Upper lobe of right lung (tissue), 1 donor: ENCODE measurements around the gene SLC5A4. TPM values are rescaled to one million over a fixed set of nuclear protein-coding genes. Genes with fewer than 3 reads are reported as not detected.

Experiments used
- ATAC-seq: fragments of 200-7000 bp; cut with Tn5 transposase; one replicate; pipeline ENCODE4 v1.9.1; 2020; ENCODE audit warnings: mild to moderate bottlenecking, moderate library complexity
- DNase-seq: peaks from one replicate; pipeline ENCODE4 v3.0.0-alpha.2; 2020
- H3K27ac ChIP-seq: fragments of 200-600 bp; one replicate; pipeline ENCODE4 v1.8.0; 2022
- H3K27me3 ChIP-seq: fragments of 200-600 bp; one replicate; pipeline ENCODE4 v1.8.0; 2022; ENCODE audit warnings: mild to moderate bottlenecking
- H3K36me3 ChIP-seq: fragments of 200-600 bp; one replicate; pipeline ENCODE4 v1.8.0; 2022
- H3K4me1 ChIP-seq: fragments of 200-600 bp; one replicate; pipeline ENCODE4 v1.8.0; 2022
- H3K4me3 ChIP-seq: fragments of 200-600 bp; one replicate; pipeline ENCODE4 v1.8.0; 2022; ENCODE audit warnings: mild to moderate bottlenecking
- H3K9me3 ChIP-seq: fragments of 200-600 bp; one replicate; pipeline ENCODE4 v1.8.0; 2022
- CTCF ChIP-seq: fragments of 200-600 bp; IDR thresholded peaks from one replicate; pipeline ENCODE4 v1.8.0; 2022; ENCODE audit warnings: antibody characterized with exemption
- intact Hi-C: fragments of 100-400 bp; cut with DNase I; formaldehyde crosslinking; loops from one replicate; pipeline ENCODE4 v1.11.0; 2022
- total RNA-seq: library from RNA; stranded (reverse); fragmentation: NEBNext Ultra II Directional; extraction: Animal tissue kit (Norgen Biotek cat#: 25700); gene quantifications from one replicate; pipeline ENCODE4 v1.2.1, GENCODE V29; 2021
- donor health status: DM: no; HTN: yes; CAD: no; lungs with severe emphysema.

Gene SLC5A4
- total RNA-seq, 1 donor from 2014 or later = 1.6 TPM

DNA sequence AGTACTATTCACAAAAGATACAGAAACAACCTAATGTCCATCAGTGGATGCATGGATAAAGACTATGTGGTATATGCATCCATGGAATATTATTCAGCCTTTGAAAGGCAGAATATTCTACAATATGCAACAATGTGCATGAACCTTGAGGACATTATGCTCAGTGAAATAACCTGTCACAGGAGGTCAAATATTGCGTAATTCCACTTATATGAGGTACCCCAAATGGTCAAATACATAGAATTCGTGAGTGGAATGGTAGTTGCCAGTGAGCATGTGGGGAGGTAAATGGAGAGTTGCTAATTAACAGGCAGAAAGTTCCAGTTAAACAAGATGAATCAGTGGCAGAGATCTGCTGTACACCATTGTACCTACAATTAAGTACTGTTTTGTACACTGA, 3.6 kb upstream of the SLC5A4 start:
- TF ChIP-seq CTCF = no peak
- no peaks in the 10 kb centered on the region for H3K36me3 ChIP-seq
- H3K27me3 ChIP-seq = no peaks in the 10 kb centered on the region
- H3K27ac ChIP-seq = no peak overlapping the region
- H3K4me3 ChIP-seq = no peak overlapping the region
- intact Hi-C loops = no loop called here
- ATAC-seq (no peak), DNase-seq (no peak)
- no peaks in the 10 kb centered on the region for H3K9me3 ChIP-seq
- H3K4me1 ChIP-seq = no peaks in the 10 kb centered on the region

DNA sequence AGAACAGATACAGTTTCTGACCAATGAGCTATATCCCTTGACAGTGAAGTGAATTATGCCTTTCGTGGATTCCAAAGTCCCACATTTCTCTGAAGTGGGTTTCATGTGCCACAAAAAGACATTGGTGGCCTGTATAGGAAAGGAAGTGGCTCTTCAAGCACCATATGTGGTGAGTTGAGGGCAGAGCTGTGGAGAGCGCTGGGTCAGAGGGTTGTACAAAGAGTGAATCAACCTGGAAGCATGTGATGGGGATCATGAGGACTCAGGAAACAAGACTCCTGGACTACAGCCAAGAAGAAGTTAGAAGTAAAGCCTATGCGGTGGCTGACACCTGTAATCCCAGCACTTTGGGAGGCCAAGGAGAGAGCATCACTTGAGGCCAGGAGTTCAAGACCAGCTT, 579 bp upstream of the SLC5A4 start:
- Histone ChIP-seq H3K4me1 (no peaks in the 10 kb centered on the region), H3K9me3 (no peaks in the 10 kb centered on the region), H3K4me3 (no peak overlapping the region), H3K27ac (no peak overlapping the region), H3K27me3 (no peaks in the 10 kb centered on the region), H3K36me3 (no peaks in the 10 kb centered on the region)
- TF ChIP-seq CTCF = no peak
- intact Hi-C loops = no loop called here
- ATAC-seq (no peak), DNase-seq (no peak)

DNA sequence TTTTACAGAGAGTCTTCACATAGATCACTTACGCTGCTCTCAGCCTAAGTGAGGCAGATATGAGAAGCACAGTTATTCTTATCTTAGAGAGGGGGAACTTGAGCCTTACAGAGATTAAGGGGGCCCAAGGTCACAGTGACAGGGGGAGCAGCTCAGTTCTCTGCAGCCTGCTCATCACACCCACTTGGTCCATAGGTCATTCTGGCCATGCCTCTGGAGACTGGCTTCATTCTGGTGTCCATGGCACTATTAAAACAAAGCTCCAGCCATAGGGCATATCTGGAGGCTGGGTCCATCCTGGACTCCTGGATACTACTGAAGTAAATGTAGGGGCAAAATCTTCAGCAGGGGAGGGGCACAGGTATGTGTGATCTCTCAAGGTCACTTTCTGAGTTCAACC, 5.9 kb downstream of the SLC5A4 start:
- Histone ChIP-seq H3K36me3 (no peaks in the 10 kb centered on the region), H3K9me3 (no peaks in the 10 kb centered on the region), H3K4me3 (no peak overlapping the region), H3K27me3 (no peaks in the 10 kb centered on the region), H3K4me1 (no peaks in the 10 kb centered on the region), H3K27ac (no peak overlapping the region)
- intact Hi-C loops = no loop called here
- no peak for TF ChIP-seq CTCF
- no peak for ATAC-seq
- no peak for DNase-seq

- H3K36me3 ChIP-seq = no peaks in the 10 kb centered on the region
- H3K4me3 ChIP-seq = no peak overlapping the region
- H3K27me3 ChIP-seq = no peaks in the 10 kb centered on the region
- H3K4me1 ChIP-seq = no peaks in the 10 kb centered on the region
- no peak overlapping the region for H3K27ac ChIP-seq
- intact Hi-C loops = no loop called here
- ATAC-seq (no peak), DNase-seq (no peak)
- no peak for TF ChIP-seq CTCF
- H3K9me3 ChIP-seq = no peaks in the 10 kb centered on the region
Observed at GRCh38 chr22:32248276-32248675, 6.9 kb downstream of the SLC5A4 start.

GRCh38 chr22:32246166-32246565, 9.0 kb downstream of the SLC5A4 start:
- no peaks in the 10 kb centered on the region for H3K4me1 ChIP-seq
- TF ChIP-seq CTCF = no peak
- intact Hi-C loops = no loop called here
- no peak overlapping the region for H3K27ac ChIP-seq
- no peaks in the 10 kb centered on the region for H3K9me3 ChIP-seq
- H3K36me3 ChIP-seq = no peaks in the 10 kb centered on the region
- H3K27me3 ChIP-seq = no peaks in the 10 kb centered on the region
- ATAC-seq (no peak), DNase-seq (no peak)
- H3K4me3 ChIP-seq = no peak overlapping the region

DNA sequence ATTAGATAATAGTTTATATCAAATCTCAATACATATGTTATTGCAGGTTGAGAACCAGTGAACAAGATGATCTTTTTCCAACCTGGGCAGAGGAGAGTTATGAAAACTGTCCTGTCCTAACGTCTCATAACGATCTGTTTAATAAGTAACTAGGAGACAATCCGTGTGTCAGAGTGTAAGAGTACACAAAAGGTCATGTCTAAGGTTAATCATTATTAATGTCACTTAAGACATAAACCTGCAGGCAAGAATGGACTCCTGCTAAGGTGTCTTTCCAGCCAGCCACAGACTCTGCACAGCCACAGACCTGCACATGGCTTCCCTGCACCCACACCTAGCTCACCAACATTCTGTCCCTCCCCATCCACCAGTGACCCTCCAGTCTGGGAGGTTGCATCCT, 10.1 kb downstream of the SLC5A4 start:
- Histone ChIP-seq H3K36me3 (no peaks in the 10 kb centered on the region), H3K27ac (no peak overlapping the region), H3K9me3 (no peaks in the 10 kb centered on the region), H3K27me3 (no peaks in the 10 kb centered on the region), H3K4me1 (no peaks in the 10 kb centered on the region), H3K4me3 (no peak overlapping the region)
- no peak for ATAC-seq
- no peak for DNase-seq
- intact Hi-C loops = no loop called here
- no peak for TF ChIP-seq CTCF
